OCI-LY3 (cell line): ENCODE measurements around the gene CNN3.

Experiments
- CTCF ChIP-seq: fragments of 200-600, 300-600 bp; sonication (generic); IDR thresholded peaks from 2 replicates; pipeline ENCODE4 v1.5.1; 2014; ENCODE audit warnings: antibody characterized with exemption, low read length, low read depth
- EZH2phosphoT487 ChIP-seq: fragments of 200-600 bp; shearing (Covaris generic); IDR thresholded peaks from 2 replicates; pipeline ENCODE4 v1.6.1; 2018; ENCODE audit warnings: antibody characterized with exemption, mixed run types, low read depth

DNA sequence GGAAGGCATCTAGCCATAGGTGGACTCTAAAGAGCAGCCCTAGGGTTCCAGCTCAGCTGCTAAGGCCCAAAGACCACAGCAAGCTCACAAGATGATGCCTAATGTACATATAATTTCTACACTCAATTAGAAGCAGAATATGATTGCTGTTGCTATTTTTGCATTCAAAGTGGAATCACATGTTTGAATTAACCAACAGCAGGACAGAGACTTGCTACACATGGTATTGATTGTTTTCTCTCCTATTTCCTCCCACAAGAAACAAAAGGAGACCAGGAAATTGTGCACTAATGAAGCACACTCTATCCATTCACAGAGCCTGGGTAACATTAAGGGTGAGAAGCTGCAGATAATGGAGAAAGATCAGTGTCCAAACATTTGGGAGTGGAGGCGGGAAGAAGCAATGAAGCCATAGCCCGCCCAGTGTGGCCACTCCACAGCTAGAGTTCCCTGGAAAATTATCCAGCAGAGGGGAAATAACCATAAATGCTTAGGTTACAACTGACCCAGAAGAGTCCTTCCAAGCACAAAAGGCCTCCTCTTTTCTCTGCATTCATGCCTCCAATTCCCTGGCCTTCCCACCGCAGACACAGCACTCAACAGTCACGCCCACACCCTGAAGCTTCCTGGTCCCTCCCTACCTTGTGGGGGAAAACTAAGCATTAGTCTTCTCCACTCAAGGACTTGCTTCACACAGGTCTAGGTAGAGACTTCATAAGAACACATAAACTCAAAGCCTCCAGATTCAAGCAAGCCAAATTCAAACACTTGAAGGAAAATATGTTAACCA is 7.5 kb downstream of the CNN3 start:
- no peak for TF ChIP-seq EZH2phosphoT487
- TF ChIP-seq CTCF = no peak
